Measurements from ENCODE around the gene STAT3.
"Not testable (repeated sequence)": the region's sequence is repeated elsewhere in the genome, so short reads cannot be mapped to it uniquely, and the experiment has no call there.

Gene STAT3

DNA sequence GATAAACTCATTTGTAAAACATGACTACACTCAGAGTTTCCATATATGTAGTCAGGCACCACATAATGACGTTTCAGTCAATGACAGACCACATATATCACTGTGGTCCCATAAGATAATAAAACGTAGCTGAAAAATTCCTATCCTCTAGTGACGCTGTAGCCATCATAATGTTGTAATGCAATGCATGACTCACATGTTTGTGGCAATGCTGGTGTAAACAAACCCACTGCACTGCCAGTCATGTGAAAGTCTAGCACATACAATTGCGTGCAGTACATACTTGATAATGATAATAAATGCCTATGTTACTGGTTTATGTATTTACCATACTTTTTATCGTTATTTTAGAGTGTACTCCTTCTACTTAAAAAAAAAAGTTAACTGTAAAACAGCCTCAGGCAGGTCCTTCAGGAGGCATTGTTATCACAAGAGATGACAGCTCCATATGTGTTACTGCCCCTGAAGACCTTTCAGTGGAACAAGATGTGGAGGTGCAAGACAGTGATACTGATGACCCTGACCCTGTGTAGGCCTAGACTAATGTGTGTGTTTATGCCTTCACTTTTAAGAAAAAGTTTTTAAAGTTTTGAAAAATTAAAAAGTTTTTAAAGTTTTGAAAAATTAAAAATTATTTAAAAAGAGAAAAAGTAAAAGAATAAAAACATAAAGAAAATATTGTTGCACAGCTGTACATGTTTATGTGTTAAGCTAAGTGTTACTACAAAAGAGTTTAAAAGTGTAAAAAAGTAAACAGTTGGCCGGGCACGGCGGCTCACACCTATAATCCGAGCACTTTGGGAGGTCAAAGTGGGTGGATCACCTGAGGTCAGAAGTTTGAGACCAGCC, 121.1 kb downstream of the STAT3 start:
- TF ChIP-seq, protein P1, sequence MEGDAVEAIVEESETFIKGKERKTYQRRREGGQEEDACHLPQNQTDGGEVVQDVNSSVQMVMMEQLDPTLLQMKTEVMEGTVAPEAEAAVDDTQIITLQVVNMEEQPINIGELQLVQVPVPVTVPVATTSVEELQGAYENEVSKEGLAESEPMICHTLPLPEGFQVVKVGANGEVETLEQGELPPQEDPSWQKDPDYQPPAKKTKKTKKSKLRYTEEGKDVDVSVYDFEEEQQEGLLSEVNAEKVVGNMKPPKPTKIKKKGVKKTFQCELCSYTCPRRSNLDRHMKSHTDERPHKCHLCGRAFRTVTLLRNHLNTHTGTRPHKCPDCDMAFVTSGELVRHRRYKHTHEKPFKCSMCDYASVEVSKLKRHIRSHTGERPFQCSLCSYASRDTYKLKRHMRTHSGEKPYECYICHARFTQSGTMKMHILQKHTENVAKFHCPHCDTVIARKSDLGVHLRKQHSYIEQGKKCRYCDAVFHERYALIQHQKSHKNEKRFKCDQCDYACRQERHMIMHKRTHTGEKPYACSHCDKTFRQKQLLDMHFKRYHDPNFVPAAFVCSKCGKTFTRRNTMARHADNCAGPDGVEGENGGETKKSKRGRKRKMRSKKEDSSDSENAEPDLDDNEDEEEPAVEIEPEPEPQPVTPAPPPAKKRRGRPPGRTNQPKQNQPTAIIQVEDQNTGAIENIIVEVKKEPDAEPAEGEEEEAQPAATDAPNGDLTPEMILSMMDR (IDR thresholded peaks at IDR 0.05) = no peak
- H3K36me3 ChIP-seq (ENCODE audit: control insufficient read depth, insufficient read depth, low read length) = no peaks in the 10 kb centered on the region
- H2AFZ ChIP-seq = no peak overlapping the region
- no peak overlapping the region for H3K9ac ChIP-seq
- no peak overlapping the region for H3K27ac ChIP-seq
- no peaks in the 10 kb centered on the region for H3K27me3 ChIP-seq (ENCODE audit: control insufficient read depth, insufficient read depth, low read length)
- no peaks in the 10 kb centered on the region for H3K4me1 ChIP-seq
- H3K4me3 ChIP-seq (ENCODE audit: low read depth, low read length) = no peak overlapping the region
- H3K4me2 ChIP-seq (ENCODE audit: low read length) = no peak overlapping the region
- peaks cover 10% of the 10 kb centered on the region for H3K79me2 ChIP-seq
- H3K9me3 ChIP-seq (ENCODE audit: control insufficient read depth, low read length) = no peaks in the 10 kb centered on the region

DNA sequence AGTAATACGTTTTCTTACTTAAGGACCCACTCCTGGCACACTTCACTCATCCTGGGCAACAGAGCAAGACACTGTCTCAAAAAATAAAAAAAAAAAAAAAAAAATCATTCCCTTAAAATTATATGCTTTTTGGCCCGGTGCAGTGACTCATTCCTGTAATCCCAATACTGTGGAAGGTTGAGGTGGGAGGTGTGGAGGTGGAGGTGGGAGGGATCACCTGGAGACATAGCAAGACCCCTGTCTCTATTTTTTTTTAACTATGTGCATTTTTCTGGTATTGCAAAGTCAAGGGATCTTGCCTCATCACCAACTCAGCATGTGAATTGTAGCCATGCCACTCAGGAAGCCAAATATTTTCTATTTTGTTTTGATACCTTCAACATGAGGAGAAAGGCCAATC, 121.8 kb downstream of the STAT3 start:
- no peak overlapping the region for H3K27ac ChIP-seq
- H3K27me3 ChIP-seq (ENCODE audit: control insufficient read depth, insufficient read depth, low read length) = no peaks in the 10 kb centered on the region
- H2AFZ ChIP-seq = no peak overlapping the region
- no peak overlapping the region for H3K4me3 ChIP-seq (ENCODE audit: low read depth, low read length)
- H3K9me3 ChIP-seq (ENCODE audit: control insufficient read depth, low read length) = no peaks in the 10 kb centered on the region
- H3K36me3 ChIP-seq (ENCODE audit: control insufficient read depth, insufficient read depth, low read length) = no peaks in the 10 kb centered on the region
- no peaks in the 10 kb centered on the region for H3K4me1 ChIP-seq
- no peak overlapping the region for H3K9ac ChIP-seq
- no peak overlapping the region for H3K4me2 ChIP-seq (ENCODE audit: low read length)
- TF ChIP-seq, protein P1 (IDR thresholded peaks at IDR 0.05) = no peak
- H3K79me2 ChIP-seq = peaks cover 10% of the 10 kb centered on the region

DNA sequence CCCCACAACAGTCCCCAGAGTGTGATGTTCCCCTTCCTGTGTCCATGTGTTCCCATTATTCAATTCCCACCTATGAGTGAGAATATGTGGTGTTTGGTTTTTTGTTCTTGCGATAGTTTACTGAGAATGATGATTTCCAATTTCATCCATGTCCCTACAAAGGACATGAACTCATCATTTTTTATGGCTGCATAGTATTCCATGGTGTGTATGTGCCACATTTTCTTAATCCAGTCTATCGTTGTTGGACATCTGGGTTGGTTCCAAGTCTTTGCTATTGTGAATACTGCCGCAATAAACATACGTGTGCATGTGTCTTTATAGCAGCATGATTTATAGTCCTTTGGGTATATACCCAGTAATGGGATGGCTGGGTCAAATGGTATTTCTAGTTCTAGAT, 123.9 kb downstream of the STAT3 start:
- H3K4me1 ChIP-seq; H3K4me2 ChIP-seq (ENCODE audit: low read length); H3K36me3 ChIP-seq (ENCODE audit: control insufficient read depth, insufficient read depth, low read length); H3K9ac ChIP-seq; H3K27me3 ChIP-seq (ENCODE audit: control insufficient read depth, insufficient read depth, low read length); H2AFZ ChIP-seq; H3K4me3 ChIP-seq (ENCODE audit: low read depth, low read length); H3K79me2 ChIP-seq; H3K9me3 ChIP-seq (ENCODE audit: control insufficient read depth, low read length); H3K27ac ChIP-seq: not testable (repeated sequence)

Data from parathyroid adenoma (tissue), 2 donors.